ENCODE measurements around the gene TDRD1.

DNA sequence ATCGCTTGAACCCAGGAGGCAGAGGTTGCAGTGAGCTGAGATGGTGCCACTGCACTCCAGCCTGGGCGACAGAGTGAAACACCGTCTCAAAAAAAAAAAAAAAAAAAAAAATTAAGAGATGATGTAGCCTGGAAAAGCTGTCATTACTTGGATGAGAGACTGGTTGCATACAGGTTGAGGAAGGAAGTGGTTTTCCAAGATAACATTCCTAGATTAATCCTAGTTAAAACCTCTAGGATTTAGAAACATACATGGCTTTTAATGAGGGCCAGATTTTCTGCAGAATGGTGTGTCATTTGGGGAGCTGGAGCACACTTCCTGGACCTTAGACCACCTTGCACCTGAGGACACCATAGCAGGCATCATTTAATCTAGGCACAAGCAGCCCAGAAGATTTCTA is 77.7 kb downstream of the TDRD1 start:
- TF ChIP-seq FOS (IDR thresholded peaks at IDR 0.05; ENCODE audit: borderline replicate concordance, extremely low read depth, insufficient read length), result no peak
- no peak for TF ChIP-seq EZH2 (IDR thresholded peaks at IDR 0.05; ENCODE audit: borderline replicate concordance, control insufficient read depth, low read depth, low read length)
- TF ChIP-seq, protein P1, sequence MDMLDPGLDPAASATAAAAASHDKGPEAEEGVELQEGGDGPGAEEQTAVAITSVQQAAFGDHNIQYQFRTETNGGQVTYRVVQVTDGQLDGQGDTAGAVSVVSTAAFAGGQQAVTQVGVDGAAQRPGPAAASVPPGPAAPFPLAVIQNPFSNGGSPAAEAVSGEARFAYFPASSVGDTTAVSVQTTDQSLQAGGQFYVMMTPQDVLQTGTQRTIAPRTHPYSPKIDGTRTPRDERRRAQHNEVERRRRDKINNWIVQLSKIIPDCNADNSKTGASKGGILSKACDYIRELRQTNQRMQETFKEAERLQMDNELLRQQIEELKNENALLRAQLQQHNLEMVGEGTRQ (IDR thresholded peaks at IDR 0.05; ENCODE audit: borderline replicate concordance, low read depth, low read length), result no peak
- no peak for TF ChIP-seq BRCA1 (IDR thresholded peaks at IDR 0.05; ENCODE audit: low read depth, low read length)
- no peak for TF ChIP-seq ZBTB33 (IDR thresholded peaks at IDR 0.05)
- no peak for TF ChIP-seq GABPA (IDR thresholded peaks at IDR 0.05; ENCODE audit: low read depth)
- no peak for TF ChIP-seq SREBF2 (IDR thresholded peaks at IDR 0.05; ENCODE audit: low read length)
- no peak for TF ChIP-seq SPI1 (IDR thresholded peaks at IDR 0.05; ENCODE audit: borderline replicate concordance, insufficient read depth, low read depth, low read length)
- no peak for TF ChIP-seq CTCF (IDR thresholded peaks at IDR 0.05 in 2 of 3, conservative IDR thresholded peaks at IDR 0.05 in 1 of 3; ENCODE audit: control insufficient read depth in 2 of 3, extremely low read depth in 1 of 3, insufficient read depth in 1 of 3, low read depth in 3 of 3, low read length in 3 of 3)
- TF ChIP-seq MYC (IDR thresholded peaks at IDR 0.05; ENCODE audit: insufficient read depth, insufficient read length, insufficient replicate concordance, low read length, severe bottlenecking), result no peak
- TF ChIP-seq ESRRA (IDR thresholded peaks at IDR 0.05; ENCODE audit: low read length), result no peak
- no peak for TF ChIP-seq JUND (IDR thresholded peaks at IDR 0.05; ENCODE audit: low read depth, low read length)
- TF ChIP-seq POLR2A (IDR thresholded peaks at IDR 0.05; ENCODE audit: low read depth, low read length), result no peak
